DND-41 (cell line): ENCODE data around the gene RLN2.

Experiments used
- ATAC-seq: fragments of 200-7000 bp; cut with Tn5 transposase; 3 replicates; pipeline ENCODE4 v1.9.1; 2021; ENCODE audit warnings: low read depth; ENCODE audit not compliant: insufficient read depth
- DNase-seq: peaks from one replicate; pipeline ENCODE4 v3.0.0-alpha.2; 2020
- H2AFZ ChIP-seq: 2 replicates; pipeline ENCODE4 v1.6.0; 2012; ENCODE audit warnings: low read depth, low read length
- H3K27ac ChIP-seq: 2 replicates; pipeline ENCODE4 v1.5.1; 2012; ENCODE audit warnings: low read length, inconsistent platforms
- H3K27me3 ChIP-seq: fragments of 200-600 bp; sonication (generic); 2 replicates; pipeline ENCODE4 v1.6.0; 2012; ENCODE audit warnings: low read length, mild to moderate bottlenecking, inconsistent platforms; ENCODE audit not compliant: insufficient read depth, poor library complexity
- H3K36me3 ChIP-seq: 2 replicates; pipeline ENCODE4 v1.5.1; 2012; ENCODE audit warnings: low read length, inconsistent platforms; ENCODE audit not compliant: insufficient read depth
- H3K4me1 ChIP-seq: 2 replicates; pipeline ENCODE4 v1.5.1; 2012; ENCODE audit warnings: mild to moderate bottlenecking, low read length; ENCODE audit not compliant: insufficient read depth
- H3K4me2 ChIP-seq: 2 replicates; pipeline ENCODE4 v1.6.0; 2012; ENCODE audit warnings: mild to moderate bottlenecking, moderate library complexity, low read length, inconsistent platforms; ENCODE audit not compliant: insufficient read depth
- H3K4me3 ChIP-seq, 2 experiments: fragments of 200-600 bp in 1 of 2; shearing (Covaris generic) in 1 of 2; 2 replicates each; pipeline ENCODE4 v1.5.1; 2012 to 2016; ENCODE audit warnings: inconsistent platforms in 2 of 2, low read length in 2 of 2, mild to moderate bottlenecking in 2 of 2, low read depth in 1 of 2, moderate library complexity in 1 of 2
- H3K79me2 ChIP-seq: 2 replicates; pipeline ENCODE4 v1.6.0; 2012; ENCODE audit warnings: low read length, inconsistent platforms; ENCODE audit not compliant: insufficient read depth
- H3K9ac ChIP-seq: 2 replicates; pipeline ENCODE4 v1.6.0; 2012; ENCODE audit warnings: low read depth, mild to moderate bottlenecking, inconsistent platforms, low read length, moderate library complexity
- H3K9me3 ChIP-seq: 2 replicates; pipeline ENCODE4 v1.5.1; 2012; ENCODE audit warnings: low read length, moderate library complexity, mild to moderate bottlenecking, inconsistent platforms; ENCODE audit not compliant: insufficient read depth, severe bottlenecking
- H4K20me1 ChIP-seq: 2 replicates; pipeline ENCODE4 v1.6.0; 2012; ENCODE audit warnings: low read length; ENCODE audit not compliant: insufficient read depth
- EZH2 ChIP-seq: IDR thresholded peaks from 3 replicates; pipeline ENCODE4 v1.6.1; 2012; ENCODE audit warnings: borderline replicate concordance, low read depth, mild to moderate bottlenecking, moderate library complexity, low read length, inconsistent platforms; ENCODE audit not compliant: severe bottlenecking
- TF ChIP-seq, protein P1 (sequence below): IDR thresholded peaks from 2 replicates; pipeline ENCODE4 v1.5.1; 2012; ENCODE audit warnings: borderline replicate concordance, low read length, moderate library complexity, mild to moderate bottlenecking; ENCODE audit not compliant: poor library complexity, severe bottlenecking; ENCODE audit errors: extremely low read depth

RLN2 gene

DNA sequence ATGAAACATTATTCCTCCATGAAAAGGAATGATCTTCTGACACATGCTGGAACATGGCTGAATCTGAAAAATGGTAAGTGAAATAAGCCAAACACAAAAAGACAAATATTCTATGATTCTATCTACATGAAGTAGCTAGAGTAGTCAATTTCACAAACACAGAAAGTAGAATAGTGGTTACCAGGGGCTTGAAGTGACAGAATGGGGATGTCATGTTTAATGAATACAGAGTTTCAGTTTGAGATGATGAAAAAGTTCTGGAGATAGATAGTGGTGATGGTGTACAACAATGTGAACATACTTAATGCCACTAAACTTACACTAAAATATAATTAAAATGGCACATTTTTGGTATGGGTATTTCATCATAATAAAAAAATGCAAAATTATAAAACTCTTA is 18.3 kb downstream of the RLN2 start:
- Histone ChIP-seq H3K27ac (no peak overlapping the region), H3K9me3 (no peaks in the 10 kb centered on the region), H3K4me3 (no peak overlapping the region), H3K79me2 (no peaks in the 10 kb centered on the region), H3K27me3 (no peaks in the 10 kb centered on the region), H4K20me1 (no peaks in the 10 kb centered on the region), H2AFZ (no peak overlapping the region), H3K9ac (no peak overlapping the region), H3K4me1 (0 out of 2 replicates have a peak, but pooled peaks cover 2% of the 10 kb centered on the region), H3K4me2 (no peak overlapping the region), H3K36me3 (no peaks in the 10 kb centered on the region)
- no peak for TF ChIP-seq EZH2
- TF ChIP-seq, protein P1, sequence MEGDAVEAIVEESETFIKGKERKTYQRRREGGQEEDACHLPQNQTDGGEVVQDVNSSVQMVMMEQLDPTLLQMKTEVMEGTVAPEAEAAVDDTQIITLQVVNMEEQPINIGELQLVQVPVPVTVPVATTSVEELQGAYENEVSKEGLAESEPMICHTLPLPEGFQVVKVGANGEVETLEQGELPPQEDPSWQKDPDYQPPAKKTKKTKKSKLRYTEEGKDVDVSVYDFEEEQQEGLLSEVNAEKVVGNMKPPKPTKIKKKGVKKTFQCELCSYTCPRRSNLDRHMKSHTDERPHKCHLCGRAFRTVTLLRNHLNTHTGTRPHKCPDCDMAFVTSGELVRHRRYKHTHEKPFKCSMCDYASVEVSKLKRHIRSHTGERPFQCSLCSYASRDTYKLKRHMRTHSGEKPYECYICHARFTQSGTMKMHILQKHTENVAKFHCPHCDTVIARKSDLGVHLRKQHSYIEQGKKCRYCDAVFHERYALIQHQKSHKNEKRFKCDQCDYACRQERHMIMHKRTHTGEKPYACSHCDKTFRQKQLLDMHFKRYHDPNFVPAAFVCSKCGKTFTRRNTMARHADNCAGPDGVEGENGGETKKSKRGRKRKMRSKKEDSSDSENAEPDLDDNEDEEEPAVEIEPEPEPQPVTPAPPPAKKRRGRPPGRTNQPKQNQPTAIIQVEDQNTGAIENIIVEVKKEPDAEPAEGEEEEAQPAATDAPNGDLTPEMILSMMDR = no peak
- DNase-seq (no peak), ATAC-seq (no peak)

DNA sequence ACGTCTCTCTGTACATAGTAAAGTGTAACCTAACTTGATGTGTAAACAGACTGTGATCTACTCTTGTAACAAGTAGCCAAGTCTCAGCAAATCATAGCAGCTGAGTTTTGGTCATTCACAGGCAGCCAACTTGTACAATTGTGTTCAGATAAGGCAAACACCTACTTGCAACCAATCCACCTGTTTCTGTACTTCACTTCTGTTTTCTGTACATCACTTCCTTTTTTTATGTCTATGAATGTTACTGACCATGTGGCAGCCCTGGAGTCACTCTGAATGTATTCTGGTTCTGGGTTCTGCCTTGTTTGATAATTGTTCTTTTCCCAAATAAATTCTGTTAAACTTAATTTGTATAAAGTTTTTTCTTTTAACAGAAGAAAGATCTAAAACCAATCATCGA is 26.0 kb downstream of the RLN2 start:
- H4K20me1 ChIP-seq = no peaks in the 10 kb centered on the region
- H3K27ac ChIP-seq = no peak overlapping the region
- no peak overlapping the region for H3K4me2 ChIP-seq
- H3K9ac ChIP-seq = no peak overlapping the region
- no peaks in the 10 kb centered on the region for H3K4me1 ChIP-seq
- H3K9me3 ChIP-seq = no peaks in the 10 kb centered on the region
- TF ChIP-seq EZH2 = no peak
- TF ChIP-seq, protein P1 = no peak
- no peak overlapping the region for H3K4me3 ChIP-seq
- H3K79me2 ChIP-seq = no peaks in the 10 kb centered on the region
- no peaks in the 10 kb centered on the region for H3K27me3 ChIP-seq
- ATAC-seq = no peak
- H2AFZ ChIP-seq = no peak overlapping the region
- no peak for DNase-seq
- no peaks in the 10 kb centered on the region for H3K36me3 ChIP-seq

DNA sequence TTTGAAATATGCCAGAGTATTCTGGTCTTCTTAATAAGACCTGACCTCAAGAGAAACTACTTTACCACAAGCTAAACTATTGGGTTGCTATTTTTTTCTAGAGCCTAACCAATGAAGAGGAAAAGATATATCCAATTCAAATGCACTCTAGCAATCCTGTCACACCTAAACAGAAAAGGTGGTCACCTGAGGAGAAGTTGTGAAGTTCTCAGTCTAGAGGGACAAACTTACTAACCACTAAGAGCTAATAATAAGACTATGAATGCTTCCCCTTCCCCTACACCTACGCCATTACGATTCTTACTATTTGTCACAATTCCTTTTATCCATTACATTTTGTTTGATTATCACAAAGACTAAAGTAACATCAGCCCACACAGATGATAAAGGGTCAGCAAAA is 29.7 kb downstream of the RLN2 start:
- H3K4me3 ChIP-seq = no peak overlapping the region
- ATAC-seq = no peak
- no peaks in the 10 kb centered on the region for H3K27me3 ChIP-seq
- H3K9ac ChIP-seq = no peak overlapping the region
- no peak for TF ChIP-seq EZH2
- TF ChIP-seq, protein P1 = no peak
- no peak overlapping the region for H2AFZ ChIP-seq
- no peaks in the 10 kb centered on the region for H4K20me1 ChIP-seq
- no peak overlapping the region for H3K4me2 ChIP-seq
- H3K4me1 ChIP-seq = no peaks in the 10 kb centered on the region
- H3K9me3 ChIP-seq = no peaks in the 10 kb centered on the region
- no peaks in the 10 kb centered on the region for H3K79me2 ChIP-seq
- H3K27ac ChIP-seq = no peak overlapping the region
- DNase-seq = no peak
- H3K36me3 ChIP-seq = no peaks in the 10 kb centered on the region

DNA sequence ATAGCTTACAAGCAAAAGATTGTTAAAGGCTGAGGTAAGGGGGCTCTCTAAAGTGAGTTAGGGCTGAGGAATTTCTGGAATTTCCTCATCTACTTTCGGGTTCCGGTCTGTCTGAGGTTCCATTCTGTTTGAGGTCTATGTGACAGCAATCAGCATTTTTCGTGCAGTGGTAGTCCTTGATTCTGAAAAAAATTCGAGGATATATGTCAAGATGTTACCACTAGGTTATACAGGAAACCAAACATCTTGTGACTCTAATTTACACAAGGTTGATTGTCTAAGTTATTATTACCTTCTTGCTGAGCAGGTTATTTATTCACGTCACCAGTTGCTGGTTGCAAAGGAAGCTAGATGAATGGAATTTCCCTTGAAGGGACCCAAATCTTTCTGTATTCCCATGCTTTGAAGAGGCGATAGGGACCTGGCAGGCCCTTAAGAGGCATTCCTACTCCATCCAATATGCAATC is 35.2 kb downstream of the RLN2 start:
- no peaks in the 10 kb centered on the region for H3K9me3 ChIP-seq
- DNase-seq (no peak), ATAC-seq (no peak)
- no peak overlapping the region for H3K4me2 ChIP-seq
- no peaks in the 10 kb centered on the region for H3K79me2 ChIP-seq
- H3K27me3 ChIP-seq = no peaks in the 10 kb centered on the region
- no peaks in the 10 kb centered on the region for H3K36me3 ChIP-seq
- no peaks in the 10 kb centered on the region for H3K4me1 ChIP-seq
- no peak overlapping the region for H3K27ac ChIP-seq
- TF ChIP-seq, protein P1 = no peak
- TF ChIP-seq EZH2 = no peak
- no peak overlapping the region for H2AFZ ChIP-seq
- H3K9ac ChIP-seq = no peak overlapping the region
- H3K4me3 ChIP-seq = no peak overlapping the region
- no peaks in the 10 kb centered on the region for H4K20me1 ChIP-seq
